Suprapubic skin (tissue), 4 donors: ENCODE data around the gene MCOLN1. TPM values are rescaled to one million over a fixed set of nuclear protein-coding genes. Genes with fewer than 3 reads are reported as not detected.

Experiments used
- DNase-seq, 2 donors: peaks; one replicate each; pipeline ENCODE4 v3.0.0-alpha.2; 2019; ENCODE audit warnings: low spot score in 2 of 2
- H3K27ac ChIP-seq: fragments of 200-600 bp; sonication (generic); one replicate; pipeline ENCODE4 v1.5.1; 2019
- H3K27me3 ChIP-seq: fragments of 200-600 bp; sonication (generic); one replicate; pipeline ENCODE4 v1.5.1; 2019
- H3K36me3 ChIP-seq: fragments of 200-600 bp; sonication (generic); one replicate; pipeline ENCODE4 v1.5.1; 2019
- H3K4me1 ChIP-seq: fragments of 200-600 bp; sonication (generic); one replicate; pipeline ENCODE4 v1.5.1; 2019
- H3K4me3 ChIP-seq: fragments of 200-600 bp; sonication (generic); one replicate; pipeline ENCODE4 v1.5.1; 2019; ENCODE audit warnings: mild to moderate bottlenecking
- H3K9me3 ChIP-seq: fragments of 200-600 bp; sonication (generic); one replicate; pipeline ENCODE4 v1.5.1; 2019
- EP300 ChIP-seq: sonication (generic); formaldehyde crosslinking; IDR thresholded peaks from one replicate; pipeline ENCODE4 v1.6.1; 2017; ENCODE audit warnings: antibody characterized with exemption
- POLR2A ChIP-seq, 2 donors: fragments of 450-650 bp; IDR thresholded peaks; one replicate each; pipeline ENCODE4 v1.6.1; 2017; ENCODE audit warnings: antibody characterized with exemption in 2 of 2, mild to moderate bottlenecking in 2 of 2, moderate library complexity in 2 of 2
- POLR2AphosphoS5 ChIP-seq, 3 donors: sonication (generic); formaldehyde crosslinking; IDR thresholded peaks; one replicate each; pipeline ENCODE4 v1.6.1; 2017; ENCODE audit warnings: antibody characterized with exemption in 3 of 3
- WGBS: methylation state at CpG from one replicate; pipeline ENCODE4 v1.1.5; 2018; 5-methylcytosine and 5-hydroxymethylcytosine counted together
- total RNA-seq, 4 donors: library from RNA; depleted of rRNA; stranded (reverse); fragments of >200 nt; gene quantifications; one replicate each; pipeline ENCODE4 v1.1.0, GENCODE V29; 2016
- TF ChIP-seq, protein P1 (sequence below), 2 donors: fragments of 200-600 bp in 1 of 2; fragments of 450-650 bp in 1 of 2; sonication (generic) in 1 of 2; IDR thresholded peaks; one replicate each; pipeline ENCODE4 v1.5.1; 2016 to 2019; ENCODE audit warnings: antibody characterized with exemption in 2 of 2, mild to moderate bottlenecking in 1 of 2, moderate library complexity in 1 of 2

Gene MCOLN1
- total RNA-seq, 4 donors from 2014 or later = 15.9 to 43.6 (median 29.5) TPM

DNA sequence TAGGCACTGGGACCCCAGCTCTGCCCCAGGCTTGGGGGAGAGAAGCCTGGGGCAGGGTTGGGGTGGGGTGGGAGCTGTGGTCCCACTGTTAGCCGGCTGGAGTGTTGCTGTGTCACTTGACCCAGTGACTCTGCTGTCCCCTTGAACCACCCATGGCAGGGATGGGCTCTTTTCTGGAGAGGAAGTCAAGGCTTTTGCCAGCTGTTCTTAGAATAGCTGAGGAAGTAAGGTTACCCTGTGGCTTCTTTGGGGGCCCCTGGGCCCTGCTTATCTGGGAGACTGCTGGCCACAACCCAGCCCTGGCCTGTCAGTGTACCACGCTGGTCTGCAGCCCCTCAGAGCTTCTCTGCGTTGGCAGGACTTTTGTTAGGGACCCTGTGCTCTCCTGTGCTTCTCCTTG, 22.2 kb downstream of the MCOLN1 start:
- WGBS = 62% methylated on average over 3 of the region's 3 CpGs
- TF ChIP-seq POLR2AphosphoS5 (IDR thresholded peaks at IDR 0.05) (no peak), POLR2A (IDR thresholded peaks at IDR 0.05) (no peak), EP300 (no peak)
- TF ChIP-seq, protein P1, sequence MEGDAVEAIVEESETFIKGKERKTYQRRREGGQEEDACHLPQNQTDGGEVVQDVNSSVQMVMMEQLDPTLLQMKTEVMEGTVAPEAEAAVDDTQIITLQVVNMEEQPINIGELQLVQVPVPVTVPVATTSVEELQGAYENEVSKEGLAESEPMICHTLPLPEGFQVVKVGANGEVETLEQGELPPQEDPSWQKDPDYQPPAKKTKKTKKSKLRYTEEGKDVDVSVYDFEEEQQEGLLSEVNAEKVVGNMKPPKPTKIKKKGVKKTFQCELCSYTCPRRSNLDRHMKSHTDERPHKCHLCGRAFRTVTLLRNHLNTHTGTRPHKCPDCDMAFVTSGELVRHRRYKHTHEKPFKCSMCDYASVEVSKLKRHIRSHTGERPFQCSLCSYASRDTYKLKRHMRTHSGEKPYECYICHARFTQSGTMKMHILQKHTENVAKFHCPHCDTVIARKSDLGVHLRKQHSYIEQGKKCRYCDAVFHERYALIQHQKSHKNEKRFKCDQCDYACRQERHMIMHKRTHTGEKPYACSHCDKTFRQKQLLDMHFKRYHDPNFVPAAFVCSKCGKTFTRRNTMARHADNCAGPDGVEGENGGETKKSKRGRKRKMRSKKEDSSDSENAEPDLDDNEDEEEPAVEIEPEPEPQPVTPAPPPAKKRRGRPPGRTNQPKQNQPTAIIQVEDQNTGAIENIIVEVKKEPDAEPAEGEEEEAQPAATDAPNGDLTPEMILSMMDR (IDR thresholded peaks at IDR 0.05) = no peak
- Histone ChIP-seq H3K4me1 (no peaks in the 10 kb centered on the region), H3K9me3 (no peaks in the 10 kb centered on the region), H3K27me3 (no peaks in the 10 kb centered on the region), H3K4me3 (no peak overlapping the region), H3K36me3 (peaks cover 52% of the 10 kb centered on the region), H3K27ac (no peak overlapping the region)
- DNase-seq = no peak

DNA sequence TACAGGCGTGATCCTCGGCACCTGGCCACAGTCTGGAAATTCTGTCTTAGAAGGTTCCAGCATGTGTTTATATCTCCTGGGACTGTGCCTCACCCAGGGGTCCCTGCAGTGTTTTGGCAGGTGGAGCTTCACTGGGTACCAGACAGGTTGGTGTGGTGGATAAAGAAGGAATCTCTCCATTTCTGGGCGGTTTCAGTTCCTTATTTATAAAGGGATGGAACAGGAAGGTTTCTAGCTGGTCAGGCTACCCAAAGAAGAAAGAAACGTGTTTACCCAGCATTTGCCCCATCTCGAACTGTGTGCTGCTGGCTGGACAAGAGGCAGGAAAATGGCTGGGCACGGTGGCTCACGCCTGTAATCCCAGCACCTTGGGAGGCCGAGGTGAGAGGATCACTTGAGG, 22.9 kb downstream of the MCOLN1 start:
- Histone ChIP-seq H3K4me3 (no peak overlapping the region), H3K4me1 (no peaks in the 10 kb centered on the region), H3K36me3 (peaks cover 54% of the 10 kb centered on the region), H3K9me3 (no peaks in the 10 kb centered on the region), H3K27me3 (no peaks in the 10 kb centered on the region), H3K27ac (no peak overlapping the region)
- TF ChIP-seq EP300 (no peak), POLR2A (IDR thresholded peaks at IDR 0.05) (no peak), POLR2AphosphoS5 (IDR thresholded peaks at IDR 0.05) (no peak)
- TF ChIP-seq, protein P1 (IDR thresholded peaks at IDR 0.05) = no peak
- DNase-seq = no peak
- WGBS = 93% methylated on average over 6 of the region's 8 CpGs

DNA sequence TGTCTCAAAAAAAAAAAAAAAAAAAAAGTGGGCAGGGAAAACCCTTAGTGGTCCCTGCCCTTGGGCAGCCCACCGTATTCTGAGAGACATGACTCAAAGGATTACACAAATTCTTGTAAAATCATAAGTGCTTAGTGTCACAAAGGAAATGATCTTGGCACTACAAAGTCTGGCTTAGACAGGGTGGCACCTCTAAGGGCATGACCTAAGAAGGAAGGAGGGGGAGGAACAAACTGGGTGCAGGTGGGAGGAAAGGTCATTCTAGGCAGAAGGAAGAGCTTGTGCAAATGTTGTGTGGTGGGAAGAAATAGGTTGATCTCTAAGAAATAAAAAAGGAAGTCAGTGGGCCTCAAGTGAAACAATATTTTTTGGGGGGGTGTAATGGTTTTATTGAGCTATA, 23.5 kb downstream of the MCOLN1 start:
- no peaks in the 10 kb centered on the region for H3K4me1 ChIP-seq
- TF ChIP-seq POLR2AphosphoS5 (IDR thresholded peaks at IDR 0.05) (no peak), POLR2A (IDR thresholded peaks at IDR 0.05) (no peak), EP300 (no peak)
- TF ChIP-seq, protein P1 (IDR thresholded peaks at IDR 0.05) = no peak
- H3K4me3 ChIP-seq = no peak overlapping the region
- WGBS = 71% methylated on average over 1 of the region's 1 CpG
- H3K27ac ChIP-seq = no peak overlapping the region
- H3K27me3 ChIP-seq = no peaks in the 10 kb centered on the region
- no peak for DNase-seq
- no peaks in the 10 kb centered on the region for H3K9me3 ChIP-seq
- H3K36me3 ChIP-seq = peaks cover 54% of the 10 kb centered on the region

GRCh38 chr19:7547159-7547558, 24.7 kb downstream of the MCOLN1 start:
- TF ChIP-seq POLR2A (IDR thresholded peaks at IDR 0.05) (no peak), EP300 (no peak), POLR2AphosphoS5 (IDR thresholded peaks at IDR 0.05) (no peak)
- TF ChIP-seq, protein P1 (IDR thresholded peaks at IDR 0.05) = no peak
- H3K27me3 ChIP-seq = no peaks in the 10 kb centered on the region
- no peaks in the 10 kb centered on the region for H3K4me1 ChIP-seq
- no peak overlapping the region for H3K27ac ChIP-seq
- WGBS = 66% methylated on average over 3 of the region's 3 CpGs
- H3K9me3 ChIP-seq = no peaks in the 10 kb centered on the region
- no peak overlapping the region for H3K4me3 ChIP-seq
- no peak for DNase-seq
- peaks cover 42% of the 10 kb centered on the region for H3K36me3 ChIP-seq

- H3K9me3 ChIP-seq = no peaks in the 10 kb centered on the region
- no peak overlapping the region for H3K4me3 ChIP-seq
- TF ChIP-seq POLR2AphosphoS5 (IDR thresholded peaks at IDR 0.05) (no peak), EP300 (no peak), POLR2A (IDR thresholded peaks at IDR 0.05) (no peak)
- TF ChIP-seq, protein P1 (IDR thresholded peaks at IDR 0.05) = no peak
- H3K36me3 ChIP-seq = peaks cover 40% of the 10 kb centered on the region
- DNase-seq = no peak
- H3K4me1 ChIP-seq = no peaks in the 10 kb centered on the region
- WGBS = 94% methylated on average over 36 of the region's 36 CpGs
- H3K27ac ChIP-seq = no peak overlapping the region
- no peaks in the 10 kb centered on the region for H3K27me3 ChIP-seq
These were observed 27.2 kb downstream of the MCOLN1 start for GRCh38 chr19:7549429-7550148.
